ENCODE results near the gene HYAL1.
"Not testable (repeated sequence)": the region's sequence is repeated elsewhere in the genome, so short reads cannot be mapped to it uniquely, and the experiment has no call there.

HYAL1 gene

DNA sequence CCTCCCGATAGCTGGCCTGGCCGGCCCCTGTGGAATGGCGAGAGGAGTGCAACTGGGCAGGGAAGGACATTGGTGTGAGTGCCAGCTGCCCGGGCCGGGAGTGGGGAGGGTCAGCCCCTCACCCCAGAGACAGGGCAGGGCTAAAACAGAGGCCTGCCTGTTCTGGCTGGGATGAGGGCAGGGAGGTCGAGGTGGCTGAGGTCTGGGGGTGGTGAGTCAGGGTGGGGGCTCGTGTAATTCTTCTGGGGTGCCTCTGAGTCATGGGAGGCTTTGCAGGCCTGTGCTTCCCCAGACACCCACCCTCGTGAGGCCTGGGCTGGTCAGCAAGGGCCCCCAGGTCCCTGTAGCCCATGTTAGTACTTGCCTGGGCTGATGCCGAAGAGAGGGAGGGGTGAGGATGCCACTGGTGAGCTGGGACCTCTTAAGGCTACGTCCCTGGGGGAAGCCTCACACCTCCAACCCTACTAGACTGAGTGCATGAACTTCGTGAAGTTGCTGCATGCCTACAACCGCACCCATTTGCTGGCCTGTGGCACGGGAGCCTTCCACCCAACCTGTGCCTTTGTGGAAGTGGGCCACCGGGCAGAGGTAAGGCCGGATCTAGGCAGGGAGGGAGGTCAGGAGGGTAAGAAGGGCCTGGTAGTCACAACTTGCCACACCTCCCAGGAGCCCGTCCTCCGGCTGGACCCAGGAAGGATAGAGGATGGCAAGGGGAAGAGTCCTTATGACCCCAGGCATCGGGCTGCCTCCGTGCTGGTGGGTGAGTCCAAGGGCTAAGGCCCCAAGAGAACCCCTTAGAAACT is 32.8 kb downstream of the HYAL1 start:
- no peak for DNase-seq

DNA sequence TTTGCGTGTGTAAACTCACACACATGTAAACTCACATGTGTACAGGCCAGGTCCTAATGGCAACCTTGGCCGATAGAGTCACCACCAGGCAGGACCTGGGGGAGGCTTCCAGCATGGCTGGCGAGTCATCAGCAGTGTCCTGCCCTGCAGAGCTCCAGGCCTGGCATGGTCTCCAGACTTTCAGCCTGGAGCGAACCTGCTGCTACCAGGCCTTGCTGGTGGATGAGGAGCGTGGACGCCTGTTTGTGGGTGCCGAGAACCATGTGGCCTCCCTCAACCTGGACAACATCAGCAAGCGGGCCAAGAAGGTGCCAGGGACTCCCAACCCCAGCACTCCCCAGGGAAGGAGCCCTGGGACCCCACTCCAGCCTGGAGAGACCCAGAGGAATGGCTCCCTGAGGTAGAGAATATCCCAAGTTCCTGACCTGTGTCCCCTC is 33.4 kb downstream of the HYAL1 start:
- no peak for DNase-seq

DNA sequence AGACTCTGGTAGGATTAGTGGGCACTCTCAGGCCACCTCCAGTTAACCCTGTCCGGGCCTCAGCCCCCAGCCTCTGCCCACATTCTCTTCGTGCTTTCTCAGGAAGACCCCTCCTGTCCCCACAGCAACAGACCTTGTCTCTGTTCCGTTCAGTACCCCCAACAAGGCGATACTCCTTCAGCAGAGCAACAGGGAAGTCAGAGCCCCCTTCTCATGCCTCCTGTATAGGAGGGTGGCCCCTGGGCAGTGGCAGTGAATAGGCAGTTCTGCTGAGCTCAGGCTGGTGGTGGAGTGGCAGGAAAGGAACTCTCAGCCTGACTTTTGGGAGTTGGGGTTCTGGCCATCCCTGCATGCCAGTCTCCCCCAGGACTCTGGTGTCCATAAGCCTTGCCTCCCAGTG is 33.9 kb downstream of the HYAL1 start:
- no peak for DNase-seq

- DNase-seq, result no peak
Observed at GRCh38 chr3:50268703-50269451, 34.5 kb downstream of the HYAL1 start, which contains the start of gene SEMA3B. TSS of gene SEMA3B (plus strand) at chr3:50269147. CDS start at chr3:50269241, 94 bp downstream.

- DNase-seq, result no peak
Observed at GRCh38 chr3:50268276-50268675, 35.1 kb downstream of the HYAL1 start.

DNA sequence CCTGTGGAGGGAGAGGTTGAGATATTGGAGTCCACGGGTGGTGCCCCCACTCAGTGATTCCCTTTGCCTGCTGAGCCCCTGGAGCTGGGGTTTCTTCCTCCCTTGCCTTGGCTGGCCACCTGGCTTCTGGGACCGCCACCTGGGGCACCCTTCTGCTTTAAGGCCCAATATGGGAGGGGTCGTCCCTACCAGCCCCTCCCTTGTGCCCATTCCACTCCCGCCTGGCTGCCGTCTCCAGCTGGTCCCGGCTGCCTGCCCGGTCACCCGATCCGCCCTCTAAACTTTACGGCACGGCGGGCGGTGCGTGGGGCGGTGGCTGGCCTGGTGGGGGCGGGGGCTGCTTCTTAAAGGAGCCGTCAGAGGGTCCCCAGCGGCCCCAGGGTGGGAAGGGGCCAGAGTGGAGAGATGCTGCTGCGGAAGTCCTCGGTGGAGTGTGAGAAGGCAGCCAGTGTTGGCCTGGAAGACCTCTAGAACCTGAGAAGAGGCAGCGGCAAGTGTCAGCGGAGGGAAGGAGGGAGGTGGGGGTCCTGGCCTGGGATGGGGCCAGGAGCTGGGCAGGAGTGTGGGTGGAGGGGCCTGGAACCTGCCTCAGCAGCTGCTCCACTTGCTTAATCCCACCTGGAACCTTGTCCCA is 36.0 kb downstream of the HYAL1 start:
- no peak for DNase-seq

- no peak for DNase-seq
Observed at GRCh38 chr3:50266836-50267235, 36.5 kb downstream of the HYAL1 start.

GRCh38 chr3:50266017-50266416 is 37.4 kb downstream of the HYAL1 start:
- no peak for DNase-seq

- DNase-seq, result no peak
Observed at GRCh38 chr3:50265571-50265970, 37.8 kb downstream of the HYAL1 start.

GRCh38 chr3:50264964-50265485 is 38.3 kb downstream of the HYAL1 start:
- DNase-seq, result no peak

- no peak for DNase-seq
Observed at GRCh38 chr3:50264383-50264963, 38.9 kb downstream of the HYAL1 start.

GRCh38 chr3:50263478-50264382 is 39.6 kb downstream of the HYAL1 start:
- DNase-seq, result no peak

DNA sequence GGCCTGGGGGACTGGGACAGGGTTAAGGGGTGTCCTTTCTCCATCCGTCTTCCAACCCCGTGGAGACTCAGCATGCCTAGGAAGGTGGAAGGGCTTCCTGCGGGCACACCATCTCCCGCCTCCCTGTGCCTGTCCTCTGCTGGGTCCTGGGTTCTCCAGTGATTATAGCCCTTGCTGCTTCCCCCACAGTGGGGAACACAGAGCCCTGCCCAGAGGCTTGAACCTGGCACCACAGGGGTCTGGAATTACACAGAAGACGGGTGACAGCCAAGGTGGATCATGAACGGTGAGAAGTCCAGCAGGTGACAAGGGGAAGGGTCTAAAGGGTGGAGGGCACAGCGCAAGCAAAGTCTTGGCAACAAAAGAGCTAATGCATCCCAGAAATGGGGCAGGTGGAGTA is 40.6 kb downstream of the HYAL1 start:
- DNase-seq, result no peak

GRCh38 chr3:50262200-50262599 is 41.2 kb downstream of the HYAL1 start:
- DNase-seq, result not testable (repeated sequence)

DNA sequence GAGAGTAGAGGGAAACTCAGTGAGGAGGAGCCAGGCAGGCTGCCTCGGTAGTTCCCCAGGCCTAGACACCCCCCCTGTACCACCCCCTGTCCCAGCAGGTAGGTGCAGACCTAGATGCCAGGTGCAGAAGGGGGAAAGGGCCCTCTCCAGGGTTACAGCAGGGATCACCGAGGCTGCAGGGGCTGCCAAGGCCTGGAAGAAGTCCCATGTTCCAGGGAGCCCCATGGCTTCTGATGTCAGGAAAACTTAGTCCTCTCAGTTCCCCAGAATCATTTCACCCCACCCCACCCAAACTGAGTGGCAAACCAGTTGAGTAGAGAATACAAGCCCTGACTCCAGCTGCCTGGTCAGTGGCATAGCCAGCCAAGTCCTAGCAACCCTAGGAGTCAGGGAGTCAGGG is 41.9 kb downstream of the HYAL1 start:
- no peak for DNase-seq

GRCh38 chr3:50260942-50261441 is 42.4 kb downstream of the HYAL1 start:
- DNase-seq, result no peak

DNA sequence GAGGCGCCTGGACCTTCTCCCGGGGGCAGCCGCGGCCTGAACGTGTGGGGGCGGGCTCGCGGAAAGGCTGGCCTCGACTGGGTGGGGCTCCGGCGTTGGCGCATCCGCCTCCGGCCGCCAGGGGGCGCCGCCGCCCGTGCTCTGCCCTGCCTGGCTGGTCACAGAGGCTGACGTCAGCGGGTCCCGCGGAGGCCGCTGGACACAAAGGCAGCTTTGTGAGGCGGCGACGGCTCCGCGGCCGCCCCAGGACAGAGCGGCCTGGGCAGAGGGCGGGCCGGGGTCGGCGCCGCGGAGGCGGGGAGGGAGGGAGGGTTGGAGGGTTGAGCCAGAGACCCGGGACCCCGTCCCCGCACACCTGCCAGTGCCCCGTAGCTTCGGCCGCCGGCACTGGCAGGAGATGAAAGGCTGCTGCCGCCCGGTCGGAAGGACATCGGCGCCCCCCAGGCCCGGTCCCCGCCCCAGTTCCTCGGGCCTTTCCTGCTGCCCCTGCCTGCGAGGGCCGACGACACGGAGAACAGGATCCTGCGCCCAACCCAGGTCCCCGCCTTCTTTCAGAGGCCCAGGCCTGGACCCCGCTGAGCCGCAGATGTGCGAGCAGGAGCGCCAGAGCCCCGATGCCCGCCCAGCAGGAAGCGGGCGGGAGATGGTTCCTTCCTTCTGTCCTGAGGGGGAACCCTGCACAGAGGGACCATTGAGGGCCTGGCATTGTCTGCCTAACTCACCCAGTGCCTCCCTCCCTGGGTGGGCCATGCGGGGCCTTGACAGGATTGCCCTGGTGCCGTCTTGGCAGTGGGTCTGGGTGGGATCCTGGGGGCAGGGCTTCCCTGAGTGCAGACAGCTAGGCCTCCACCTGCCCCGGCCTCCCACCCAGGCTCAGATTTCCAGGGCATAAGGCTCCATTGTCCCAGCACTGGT is 43.1 kb downstream of the HYAL1 start:
- DNase-seq, result peak; percentile 77

DNA sequence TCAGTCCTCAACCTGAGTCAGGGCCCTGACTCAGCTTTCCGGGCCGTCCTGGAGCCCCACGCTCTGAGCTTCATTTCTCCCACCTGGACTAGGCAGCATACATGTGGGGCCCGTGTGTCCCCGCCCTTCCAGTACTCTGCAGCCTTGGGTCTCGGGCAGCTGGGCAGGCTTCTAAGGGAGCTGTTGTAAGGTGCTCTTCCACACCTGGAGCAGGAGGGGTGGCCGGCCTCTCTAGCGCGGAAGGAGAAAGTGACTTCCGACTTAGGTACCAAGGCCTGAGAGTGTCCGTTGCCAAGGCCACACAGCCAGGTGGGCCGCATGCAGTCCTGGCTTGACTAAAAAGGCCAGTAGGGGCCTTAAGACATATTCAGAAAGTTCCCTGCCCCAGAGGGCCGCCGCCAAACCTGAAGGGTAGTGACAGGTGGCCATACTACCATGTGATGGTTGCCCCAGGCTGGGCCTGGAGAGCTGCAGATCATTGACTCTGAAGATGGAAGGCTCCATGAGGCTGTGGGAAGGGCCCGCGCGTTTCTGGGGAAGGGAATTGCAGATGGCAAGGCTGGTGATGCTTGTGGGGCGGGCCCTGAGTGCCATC is 43.8 kb downstream of the HYAL1 start:
- DNase-seq, result no peak

- DNase-seq, result no peak
Observed at GRCh38 chr3:50258979-50259378, 44.4 kb downstream of the HYAL1 start.

DNA sequence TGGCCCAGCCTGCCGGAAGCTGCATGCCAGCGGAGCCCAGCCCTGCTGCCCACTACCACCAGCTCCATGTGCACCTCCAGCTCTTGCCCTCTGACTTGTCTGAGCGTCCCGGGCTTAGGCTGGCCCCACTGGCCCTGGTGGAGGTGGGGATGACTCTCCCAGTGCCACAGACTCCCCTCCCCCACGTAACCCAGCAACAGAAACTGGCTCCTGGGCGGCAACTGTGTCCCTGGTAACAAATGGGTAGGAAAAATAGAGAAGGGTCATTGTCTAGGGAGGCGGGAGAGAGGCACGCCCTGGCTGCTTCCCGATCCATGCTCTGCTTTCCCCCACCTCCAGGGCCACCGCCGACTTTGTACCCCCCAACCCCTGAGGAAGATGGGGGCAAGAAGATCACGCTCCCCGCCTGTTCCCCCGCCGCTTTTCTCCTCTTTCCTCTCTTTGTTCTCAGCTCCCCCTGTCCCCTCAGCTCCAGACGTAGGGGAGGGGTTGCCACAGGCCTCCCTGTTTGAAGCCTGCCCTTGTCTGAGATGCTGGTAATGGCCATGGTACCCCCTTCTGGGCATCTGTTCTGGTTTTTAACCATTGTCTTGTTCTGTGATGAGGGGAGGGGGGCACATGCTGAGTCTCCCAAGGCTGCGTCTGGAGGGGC is 45.2 kb downstream of the HYAL1 start:
- DNase-seq, result no peak
